Urothelium cell line (cell line): ENCODE data around the gene FGD5.
"Not testable (repeated sequence)": the region's sequence is repeated elsewhere in the genome, so short reads cannot be mapped to it uniquely, and the experiment has no call there.

Experiments used
- DNase-seq: peaks from one replicate; pipeline ENCODE4 v3.0.0; 2011; ENCODE audit warnings: low spot score, mixed read lengths
- FAIRE-seq: peaks from 2 replicates; lab custom pipeline; 2011; peaks lifted over from hg19 to GRCh38; lab: Jason Lieb, UNC

The FGD5 gene

GRCh38 chr3:14892226-14892625 is 73.5 kb downstream of the FGD5 start:
- FAIRE-seq (no peak), DNase-seq (no peak)

GRCh38 chr3:14894085-14894484 is 75.3 kb downstream of the FGD5 start:
- FAIRE-seq = no peak
- DNase-seq = no peak

GRCh38 chr3:14897266-14897665 is 78.5 kb downstream of the FGD5 start:
- DNase-seq (no peak), FAIRE-seq (no peak)

GRCh38 chr3:14898929-14899328 is 80.2 kb downstream of the FGD5 start:
- FAIRE-seq = no peak
- no peak for DNase-seq

- FAIRE-seq (no peak), DNase-seq (no peak)
These were observed 81.3 kb downstream of the FGD5 start for GRCh38 chr3:14899993-14900618.

- no peak for FAIRE-seq
These were observed 82.4 kb downstream of the FGD5 start for GRCh38 chr3:14900881-14901873.

GRCh38 chr3:14902719-14903118 is 84.0 kb downstream of the FGD5 start:
- DNase-seq (no peak), FAIRE-seq (no peak)

More at GRCh38 chr3:14900881-14901873, 82.4 kb downstream of the FGD5 start:
- DNase-seq = no peak

GRCh38 chr3:14903501-14903900 is 84.7 kb downstream of the FGD5 start:
- FAIRE-seq, DNase-seq: not testable (repeated sequence)

GRCh38 chr3:14905055-14905657 is 86.4 kb downstream of the FGD5 start:
- FAIRE-seq (no peak), DNase-seq (no peak)

GRCh38 chr3:14906355-14906971 is 87.7 kb downstream of the FGD5 start:
- FAIRE-seq (no peak), DNase-seq (no peak)

- FAIRE-seq (no peak), DNase-seq (no peak)
These were observed 88.5 kb downstream of the FGD5 start for GRCh38 chr3:14907043-14907966.

- DNase-seq (no peak), FAIRE-seq (no peak)
These were observed 90.5 kb downstream of the FGD5 start for GRCh38 chr3:14909250-14909649.

- DNase-seq (no peak), FAIRE-seq (no peak)
These were observed 92.9 kb downstream of the FGD5 start for GRCh38 chr3:14911651-14912050.

GRCh38 chr3:14913071-14913925 is 94.5 kb downstream of the FGD5 start:
- DNase-seq (no peak), FAIRE-seq (no peak)

GRCh38 chr3:14913926-14914778 is 95.4 kb downstream of the FGD5 start:
- no peak for FAIRE-seq
- no peak for DNase-seq

GRCh38 chr3:14914779-14915117 is 96.0 kb downstream of the FGD5 start:
- DNase-seq (no peak), FAIRE-seq (no peak)

GRCh38 chr3:14915636-14916222 is 97.0 kb downstream of the FGD5 start:
- FAIRE-seq = no peak
- DNase-seq = no peak

- no peak for FAIRE-seq
- DNase-seq = no peak
These were observed 99.6 kb downstream of the FGD5 start for GRCh38 chr3:14918356-14918860.
